Cardiac fibroblast (primary cell): ENCODE measurements around the gene GLRA1.

Experiments used
- DNase-seq, 2 donors: peaks; one replicate each; pipeline versions ENCODE4 v3.0.0 to v3.0.0-alpha.2; 2010; ENCODE audit warnings: low read depth in 2 of 2
- H3K4me3 ChIP-seq, 2 donors: replicated peaks in 1 of 2; 1 replicate in 1 of 2; 2 replicates in 1 of 2; pipeline ENCODE4 v1.5.1; 2011; ENCODE audit warnings: low read depth in 2 of 2, low read length in 2 of 2, mild to moderate bottlenecking in 2 of 2, moderate library complexity in 1 of 2
- CTCF ChIP-seq: IDR thresholded peaks from one replicate; pipeline ENCODE4 v1.5.1; 2011; ENCODE audit warnings: low read depth, mild to moderate bottlenecking, low read length, inconsistent platforms

The GLRA1 gene

GRCh38 chr5:151892393-151892792, 32.3 kb downstream of the GLRA1 start:
- no peak for TF ChIP-seq CTCF
- DNase-seq = no peak
- H3K4me3 ChIP-seq = no peak overlapping the region

- no peak for TF ChIP-seq CTCF
- DNase-seq = no peak
- H3K4me3 ChIP-seq = no peak overlapping the region
These were observed 34.4 kb downstream of the GLRA1 start for GRCh38 chr5:151890299-151890698.

GRCh38 chr5:151889614-151890013, 35.0 kb downstream of the GLRA1 start:
- DNase-seq = no peak
- no peak overlapping the region for H3K4me3 ChIP-seq
- TF ChIP-seq CTCF = no peak

- H3K4me3 ChIP-seq = no peak overlapping the region
- no peak for TF ChIP-seq CTCF
- DNase-seq = no peak
These were observed 37.9 kb downstream of the GLRA1 start for GRCh38 chr5:151886546-151887275.

GRCh38 chr5:151885138-151885908, 39.3 kb downstream of the GLRA1 start:
- peak in 1 of 2 donors; percentile 21 for DNase-seq
- H3K4me3 ChIP-seq = no peak overlapping the region
- no peak for TF ChIP-seq CTCF

- DNase-seq = no peak
- TF ChIP-seq CTCF = no peak
- H3K4me3 ChIP-seq = no peak overlapping the region
These were observed 42.9 kb downstream of the GLRA1 start for GRCh38 chr5:151881621-151882225.
